ENCODE data around the gene COQ10A.

COQ10A gene

GRCh38 chr12:56311003-56311402 lies 44.3 kb downstream of the COQ10A start:
- DNase-seq = no peak

DNA sequence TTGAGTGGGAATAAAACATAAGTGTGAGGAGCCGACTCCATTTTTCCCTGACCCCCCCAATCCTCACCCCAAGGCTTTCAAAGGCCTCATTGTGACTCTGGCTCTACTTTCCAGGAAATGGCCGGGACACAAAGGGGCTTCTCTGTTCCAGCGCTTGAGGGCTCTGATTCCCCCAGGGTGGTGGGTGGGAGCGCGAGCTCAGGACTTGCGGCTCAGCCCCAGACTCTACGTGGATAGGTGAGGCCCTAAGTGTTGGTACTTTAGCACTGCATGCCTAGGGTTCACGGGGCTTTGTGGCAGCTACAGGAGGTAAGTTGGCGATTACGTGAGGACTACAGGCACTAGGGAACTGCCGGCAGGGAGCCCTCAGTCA lies 48.5 kb downstream of the COQ10A start:
- DNase-seq = peak in 42 of 51 donors; percentile 10 to 72 (median 38)

DNA sequence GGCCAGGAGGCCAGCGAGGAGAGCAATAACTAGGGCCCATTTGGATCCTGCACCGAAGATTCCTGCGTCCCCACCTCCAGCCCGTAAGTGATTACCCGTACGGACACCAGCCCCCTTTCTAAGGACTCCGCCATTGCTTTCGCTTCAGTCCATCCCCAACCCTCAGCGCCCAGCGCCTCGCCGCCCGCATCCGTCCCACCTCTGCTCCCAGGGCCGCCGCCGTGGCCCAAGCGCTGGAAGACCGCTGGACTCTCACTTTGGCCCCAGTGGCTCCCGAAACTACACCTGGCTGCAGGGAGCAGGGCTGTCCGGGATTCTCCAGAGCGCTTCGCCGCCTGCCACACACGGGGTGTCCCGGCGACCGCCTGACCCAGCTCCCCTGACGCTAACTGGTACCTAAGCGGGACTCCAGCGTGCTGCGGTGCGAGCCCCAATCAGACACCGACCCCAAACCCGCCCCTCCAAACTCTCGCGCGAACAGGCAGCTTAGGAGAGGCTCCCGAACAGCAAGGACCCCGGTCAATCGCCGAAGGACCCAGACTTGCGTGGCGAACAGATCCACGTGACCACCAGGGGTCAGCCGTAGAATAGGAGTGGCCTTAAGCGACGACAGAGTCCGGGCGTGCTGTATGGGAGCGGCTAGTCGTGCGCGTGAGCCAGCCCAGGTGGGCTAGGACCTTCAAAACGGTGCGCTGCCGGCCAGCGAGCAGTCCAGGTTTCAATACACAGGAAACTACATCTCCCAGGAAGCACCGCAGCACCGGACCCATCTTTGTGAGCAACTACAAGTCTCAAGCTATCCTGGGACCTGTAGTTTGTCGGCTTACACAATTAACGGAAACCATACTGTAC lies 49.1 kb downstream of the COQ10A start, which contains the start of gene CNPY2:
TSS of gene CNPY2 (minus strand) at position 367 of the 852 bp plus-strand sequence. CDS start 771 bp downstream, outside the sequence.
- peak; percentile 70 to 99 (median 92) for DNase-seq

DNA sequence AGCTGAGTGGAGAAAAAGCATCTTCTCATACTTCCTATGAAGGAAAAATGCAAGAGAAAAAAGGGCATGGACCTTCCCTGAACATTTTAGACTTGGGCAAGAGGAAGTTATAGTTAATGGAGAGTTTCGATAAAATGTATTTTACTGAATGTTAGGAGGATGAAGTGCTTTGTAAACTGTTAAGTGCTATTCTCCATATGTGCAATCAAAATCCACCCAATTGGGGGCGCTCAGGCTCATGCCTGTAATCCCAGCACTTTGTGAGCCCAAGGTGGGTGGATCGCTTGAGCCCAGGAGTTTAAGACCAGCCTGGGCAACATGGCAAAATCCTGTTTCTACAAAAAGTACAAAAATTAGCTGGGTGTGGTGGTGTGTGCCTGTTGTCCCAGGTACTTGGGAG lies 50.9 kb downstream of the COQ10A start:
- DNase-seq = no peak
